Measurements from ENCODE around the gene COQ10B.

The COQ10B gene

GRCh38 chr2:197499594-197500502 is 46.5 kb downstream of the COQ10B start, which contains the start of the genes HSPD1 and HSPE1:
TSS of gene HSPD1 (minus strand) at chr2:197499840. CDS start at chr2:197498848, 992 bp downstream.
TSS of gene HSPE1 (plus strand) at chr2:197500379. CDS start at chr2:197500437, 58 bp downstream.
- peak within 1 kb of the TSS; percentile 92 for H2BK5ac ChIP-seq (ENCODE audit: low read depth, low read length, poor library complexity, severe bottlenecking)
- DNase-seq: peak; percentile 100
- no peaks in the 10 kb centered on the region for H3K27me3 ChIP-seq (ENCODE audit: control insufficient read depth in 1 of 2, insufficient read depth in 1 of 2, low read length in 2 of 2)
- H3K4me1 ChIP-seq (ENCODE audit: control insufficient read depth, insufficient read depth, low read depth, low read length): peaks cover 6% of the 10 kb centered on the region
- peak within 1 kb of the TSS; percentile 99 for H3K9ac ChIP-seq (ENCODE audit: low read length)
- peaks cover 5% of the 10 kb centered on the region for H3K79me1 ChIP-seq (replicated peaks; ENCODE audit: low read length, poor library complexity, severe bottlenecking)
- H2BK15ac ChIP-seq (ENCODE audit: low read depth, poor library complexity, severe bottlenecking): peak within 1 kb of the TSS; percentile 93
- H3K9me3 ChIP-seq (ENCODE audit: control insufficient read depth, low read length): no peaks in the 10 kb centered on the region
- peak within 1 kb of the TSS; percentile 98 for H3K4me2 ChIP-seq (ENCODE audit: low read length, poor library complexity, severe bottlenecking)
- H4K8ac ChIP-seq (ENCODE audit: low read length): peak within 1 kb of the TSS; percentile 80
- H4K91ac ChIP-seq (ENCODE audit: low read length): peak within 1 kb of the TSS; percentile 71
- peak within 1 kb of the TSS in 1 of 2 experiments; percentile 80 for H2BK12ac ChIP-seq (ENCODE audit: low read length in 2 of 2)
- peak within 1 kb of the TSS; percentile 5 to 92 for H3K4ac ChIP-seq (ENCODE audit: low read depth in 1 of 2, low read length in 2 of 2)
- H2AK5ac ChIP-seq (ENCODE audit: low read length, severe bottlenecking): no peak within 1 kb of the TSS
- H2BK120ac ChIP-seq (ENCODE audit: low read depth, low read length): peak within 1 kb of the TSS; percentile 76
- WGBS: under 1% methylated on average over 81 of the region's 104 CpGs
- peak within 1 kb of the TSS in 1 of 2 experiments; percentile 94 for H3K14ac ChIP-seq (ENCODE audit: low read length in 2 of 2)
- H2AFZ ChIP-seq (ENCODE audit: low read depth, low read length): peak within 1 kb of the TSS; percentile 98
- H3K4me3 ChIP-seq (ENCODE audit: insufficient read depth in 1 of 2, low read depth in 1 of 2, low read length in 2 of 2): peak within 1 kb of the TSS; percentile 97 to 99
- H3K18ac ChIP-seq (ENCODE audit: low read depth in 1 of 2, low read length in 2 of 2): peak within 1 kb of the TSS; percentile 88 to 98
- peak within 1 kb of the TSS; percentile 78 for H3K27ac ChIP-seq (ENCODE audit: low read length, poor library complexity, severe bottlenecking)
- peak within 1 kb of the TSS in 1 of 2 experiments; percentile 97 for H3K23ac ChIP-seq (ENCODE audit: low read length in 2 of 2)
- H3K36me3 ChIP-seq (ENCODE audit: control insufficient read depth in 1 of 2, insufficient read depth in 2 of 2, low read depth in 1 of 2, low read length in 2 of 2): peaks cover 15 to 66% of the 10 kb centered on the region in 2 experiments

GRCh38 chr2:197500503-197501131 is 47.3 kb downstream of the COQ10B start:
- peak overlapping the region; percentile 72 for H3K4me2 ChIP-seq (ENCODE audit: low read length, poor library complexity, severe bottlenecking)
- H2BK15ac ChIP-seq (ENCODE audit: low read depth, poor library complexity, severe bottlenecking): peak overlapping the region; percentile 29
- H3K14ac ChIP-seq (ENCODE audit: low read length in 2 of 2): no peak overlapping the region
- H3K18ac ChIP-seq (ENCODE audit: low read depth in 1 of 2, low read length in 2 of 2): peak overlapping the region; percentile 50 to 82
- H2BK5ac ChIP-seq (ENCODE audit: low read depth, low read length, poor library complexity, severe bottlenecking): no peak overlapping the region
- H3K23ac ChIP-seq (ENCODE audit: low read length in 2 of 2): peak overlapping the region in 1 of 2 experiments; percentile 77
- H2AK5ac ChIP-seq (ENCODE audit: low read length, severe bottlenecking): no peak overlapping the region
- H2AFZ ChIP-seq (ENCODE audit: low read depth, low read length): peak overlapping the region; percentile 5
- peaks cover 14 to 63% of the 10 kb centered on the region in 2 experiments for H3K36me3 ChIP-seq (ENCODE audit: control insufficient read depth in 1 of 2, insufficient read depth in 2 of 2, low read depth in 1 of 2, low read length in 2 of 2)
- peak overlapping the region; percentile 97 to 99 for H3K4me3 ChIP-seq (ENCODE audit: insufficient read depth in 1 of 2, low read depth in 1 of 2, low read length in 2 of 2)
- H3K9ac ChIP-seq (ENCODE audit: low read length): peak overlapping the region; percentile 99
- H3K27ac ChIP-seq (ENCODE audit: low read length, poor library complexity, severe bottlenecking): peak overlapping the region; percentile 62
- peak; percentile 46 for DNase-seq
- H3K4me1 ChIP-seq (ENCODE audit: control insufficient read depth, insufficient read depth, low read depth, low read length): peaks cover 4% of the 10 kb centered on the region
- under 1% methylated on average over 28 of the region's 30 CpGs for WGBS
- H4K91ac ChIP-seq (ENCODE audit: low read length): no peak overlapping the region
- no peaks in the 10 kb centered on the region for H3K27me3 ChIP-seq (ENCODE audit: control insufficient read depth in 1 of 2, insufficient read depth in 1 of 2, low read length in 2 of 2)
- H4K8ac ChIP-seq (ENCODE audit: low read length): no peak overlapping the region
- peak overlapping the region in 1 of 2 experiments; percentile 80 for H2BK12ac ChIP-seq (ENCODE audit: low read length in 2 of 2)
- H3K79me1 ChIP-seq (replicated peaks; ENCODE audit: low read length, poor library complexity, severe bottlenecking): peaks cover 4% of the 10 kb centered on the region
- H2BK120ac ChIP-seq (ENCODE audit: low read depth, low read length): peak overlapping the region; percentile 29
- no peaks in the 10 kb centered on the region for H3K9me3 ChIP-seq (ENCODE audit: control insufficient read depth, low read length)
- peak overlapping the region in 1 of 2 experiments; percentile 9 for H3K4ac ChIP-seq (ENCODE audit: low read depth in 1 of 2, low read length in 2 of 2)

GRCh38 chr2:197502201-197502600 is 48.8 kb downstream of the COQ10B start:
- no peaks in the 10 kb centered on the region for H3K27me3 ChIP-seq (ENCODE audit: control insufficient read depth in 1 of 2, insufficient read depth in 1 of 2, low read length in 2 of 2)
- peak overlapping the region in 1 of 2 experiments; percentile 97 for H3K4me3 ChIP-seq (ENCODE audit: insufficient read depth in 1 of 2, low read depth in 1 of 2, low read length in 2 of 2)
- H2BK12ac ChIP-seq (ENCODE audit: low read length in 2 of 2): no peak overlapping the region
- H2BK15ac ChIP-seq (ENCODE audit: low read depth, poor library complexity, severe bottlenecking): no peak overlapping the region
- H2BK120ac ChIP-seq (ENCODE audit: low read depth, low read length): no peak overlapping the region
- no peak for DNase-seq
- H2AK5ac ChIP-seq (ENCODE audit: low read length, severe bottlenecking): no peak overlapping the region
- no peak overlapping the region for H3K4me2 ChIP-seq (ENCODE audit: low read length, poor library complexity, severe bottlenecking)
- no peak overlapping the region for H3K23ac ChIP-seq (ENCODE audit: low read length in 2 of 2)
- H3K9me3 ChIP-seq (ENCODE audit: control insufficient read depth, low read length): no peaks in the 10 kb centered on the region
- H2BK5ac ChIP-seq (ENCODE audit: low read depth, low read length, poor library complexity, severe bottlenecking): no peak overlapping the region
- H3K27ac ChIP-seq (ENCODE audit: low read length, poor library complexity, severe bottlenecking): no peak overlapping the region
- peak overlapping the region; percentile 99 for H3K9ac ChIP-seq (ENCODE audit: low read length)
- no peak overlapping the region for H3K18ac ChIP-seq (ENCODE audit: low read depth in 1 of 2, low read length in 2 of 2)
- H3K4me1 ChIP-seq (ENCODE audit: control insufficient read depth, insufficient read depth, low read depth, low read length): peaks cover 4% of the 10 kb centered on the region
- no peak overlapping the region for H3K4ac ChIP-seq (ENCODE audit: low read depth in 1 of 2, low read length in 2 of 2)
- H4K8ac ChIP-seq (ENCODE audit: low read length): no peak overlapping the region
- H3K36me3 ChIP-seq (ENCODE audit: control insufficient read depth in 1 of 2, insufficient read depth in 2 of 2, low read depth in 1 of 2, low read length in 2 of 2): peaks cover 14 to 52% of the 10 kb centered on the region in 2 experiments
- WGBS: 95% methylated on average over 4 of the region's 4 CpGs
- H2AFZ ChIP-seq (ENCODE audit: low read depth, low read length): no peak overlapping the region
- H3K79me1 ChIP-seq (replicated peaks; ENCODE audit: low read length, poor library complexity, severe bottlenecking): peaks cover 7% of the 10 kb centered on the region
- no peak overlapping the region for H3K14ac ChIP-seq (ENCODE audit: low read length in 2 of 2)
- no peak overlapping the region for H4K91ac ChIP-seq (ENCODE audit: low read length)

GRCh38 chr2:197502685-197503084 is 49.3 kb downstream of the COQ10B start:
- Histone ChIP-seq H3K4me1 (ENCODE audit: control insufficient read depth, insufficient read depth, low read depth, low read length) (peaks cover 4% of the 10 kb centered on the region), H2BK12ac (ENCODE audit: low read length in 2 of 2) (no peak overlapping the region), H4K8ac (ENCODE audit: low read length) (no peak overlapping the region), H3K79me1 (replicated peaks; ENCODE audit: low read length, poor library complexity, severe bottlenecking) (peaks cover 7% of the 10 kb centered on the region), H2BK15ac (ENCODE audit: low read depth, poor library complexity, severe bottlenecking) (no peak overlapping the region), H2AK5ac (ENCODE audit: low read length, severe bottlenecking) (no peak overlapping the region), H3K9me3 (ENCODE audit: control insufficient read depth, low read length) (no peaks in the 10 kb centered on the region), H2BK5ac (ENCODE audit: low read depth, low read length, poor library complexity, severe bottlenecking) (no peak overlapping the region), H3K18ac (ENCODE audit: low read depth in 1 of 2, low read length in 2 of 2) (no peak overlapping the region), H3K27me3 (ENCODE audit: control insufficient read depth in 1 of 2, insufficient read depth in 1 of 2, low read length in 2 of 2) (no peaks in the 10 kb centered on the region), H4K91ac (ENCODE audit: low read length) (no peak overlapping the region), H3K4ac (ENCODE audit: low read depth in 1 of 2, low read length in 2 of 2) (no peak overlapping the region), H3K4me2 (ENCODE audit: low read length, poor library complexity, severe bottlenecking) (no peak overlapping the region), H3K36me3 (ENCODE audit: control insufficient read depth in 1 of 2, insufficient read depth in 2 of 2, low read depth in 1 of 2, low read length in 2 of 2) (peaks cover 14 to 47% of the 10 kb centered on the region in 2 experiments), H3K4me3 (ENCODE audit: insufficient read depth in 1 of 2, low read depth in 1 of 2, low read length in 2 of 2) (peak overlapping the region in 1 of 2 experiments; percentile 97), H3K9ac (ENCODE audit: low read length) (peak overlapping the region; percentile 99), H2AFZ (ENCODE audit: low read depth, low read length) (no peak overlapping the region), H3K14ac (ENCODE audit: low read length in 2 of 2) (no peak overlapping the region), H3K23ac (ENCODE audit: low read length in 2 of 2) (no peak overlapping the region), H3K27ac (ENCODE audit: low read length, poor library complexity, severe bottlenecking) (no peak overlapping the region), H2BK120ac (ENCODE audit: low read depth, low read length) (no peak overlapping the region)
- WGBS: 93% methylated on average over 3 of the region's 4 CpGs
- DNase-seq: no peak
